SK-N-SH treated with all-trans-retinoic acid at 6 μM for 48 hours (cell line): Measurements from ENCODE around the gene GRIA4.

ENCODE experiments used
- ARNTL ChIP-seq: fragments of 450-650 bp; formaldehyde crosslinking; IDR thresholded peaks from 2 replicates; pipeline ENCODE4 v1.5.0; 2020; ENCODE audit warnings: low read depth, mild to moderate bottlenecking, moderate library complexity, borderline replicate concordance
- CSDC2 ChIP-seq: fragments of 250-450 bp; sonication (Bioruptor Pico); IDR thresholded peaks from 2 replicates; pipeline ENCODE4 v1.5.0; 2020; ENCODE audit warnings: mild to moderate bottlenecking, moderate library complexity
- ISL1 ChIP-seq: fragments of 250-450 bp; sonication (Bioruptor Pico); IDR thresholded peaks from 2 replicates; pipeline ENCODE4 v2.1.2; 2022; ENCODE audit warnings: mild to moderate bottlenecking, moderate library complexity
- RARB ChIP-seq: fragments of 250-450 bp; sonication (Bioruptor Pico); IDR thresholded peaks from 2 replicates; pipeline ENCODE4 v1.8.0; 2021; ENCODE audit warnings: mild to moderate bottlenecking, moderate library complexity
- ZFP3 ChIP-seq: fragments of 250-450 bp; sonication (Bioruptor Pico); IDR thresholded peaks from 2 replicates; pipeline ENCODE4 v1.5.0; 2020; ENCODE audit warnings: mild to moderate bottlenecking, moderate library complexity
- ZNF8 ChIP-seq: fragments of 450-650 bp; formaldehyde crosslinking; IDR thresholded peaks from 2 replicates; pipeline ENCODE4 v1.5.0; 2020; ENCODE audit warnings: mild to moderate bottlenecking, moderate library complexity
- TF ChIP-seq, protein P1 (sequence below): fragments of 250-450 bp; sonication (Bioruptor Pico); IDR thresholded peaks from 2 replicates; pipeline ENCODE4 v1.8.0; 2020; ENCODE audit warnings: mild to moderate bottlenecking, moderate library complexity, borderline replicate concordance
- TF ChIP-seq, protein P2 (sequence below): fragments of 250-450 bp; sonication (Bioruptor Pico); IDR thresholded peaks from 2 replicates; pipeline ENCODE4 v1.5.1; 2020; ENCODE audit warnings: low read depth, mild to moderate bottlenecking, moderate library complexity
- TF ChIP-seq, protein P3 (sequence below): fragments of 250-450 bp; sonication (Bioruptor Pico); IDR thresholded peaks from 2 replicates; pipeline ENCODE4 v1.8.0; 2021; ENCODE audit warnings: low read depth, mild to moderate bottlenecking, moderate library complexity, borderline replicate concordance

DNA sequence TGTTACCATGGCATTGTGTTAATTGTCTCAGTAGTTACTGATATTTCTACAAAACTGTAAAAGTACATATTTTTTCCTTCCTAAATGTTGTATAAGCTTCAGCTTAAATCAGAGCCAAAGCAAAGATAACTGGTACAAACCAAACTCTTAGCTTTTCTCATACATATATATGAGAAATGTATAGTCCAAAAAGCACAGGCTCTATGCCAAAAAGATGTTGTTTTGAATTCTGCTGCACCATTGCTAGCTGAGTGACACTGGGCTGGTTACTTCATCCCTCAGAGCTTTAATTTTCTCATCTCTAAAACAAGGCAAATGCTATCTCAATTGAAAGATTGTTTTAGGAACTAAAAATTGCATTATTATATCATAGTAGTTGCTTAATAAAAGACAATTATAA lies 6.7 kb upstream of the GRIA4 start:
- no peak for TF ChIP-seq ARNTL (CRISPR knock-in tag)
- TF ChIP-seq ISL1, result no peak
- TF ChIP-seq, protein P1, sequence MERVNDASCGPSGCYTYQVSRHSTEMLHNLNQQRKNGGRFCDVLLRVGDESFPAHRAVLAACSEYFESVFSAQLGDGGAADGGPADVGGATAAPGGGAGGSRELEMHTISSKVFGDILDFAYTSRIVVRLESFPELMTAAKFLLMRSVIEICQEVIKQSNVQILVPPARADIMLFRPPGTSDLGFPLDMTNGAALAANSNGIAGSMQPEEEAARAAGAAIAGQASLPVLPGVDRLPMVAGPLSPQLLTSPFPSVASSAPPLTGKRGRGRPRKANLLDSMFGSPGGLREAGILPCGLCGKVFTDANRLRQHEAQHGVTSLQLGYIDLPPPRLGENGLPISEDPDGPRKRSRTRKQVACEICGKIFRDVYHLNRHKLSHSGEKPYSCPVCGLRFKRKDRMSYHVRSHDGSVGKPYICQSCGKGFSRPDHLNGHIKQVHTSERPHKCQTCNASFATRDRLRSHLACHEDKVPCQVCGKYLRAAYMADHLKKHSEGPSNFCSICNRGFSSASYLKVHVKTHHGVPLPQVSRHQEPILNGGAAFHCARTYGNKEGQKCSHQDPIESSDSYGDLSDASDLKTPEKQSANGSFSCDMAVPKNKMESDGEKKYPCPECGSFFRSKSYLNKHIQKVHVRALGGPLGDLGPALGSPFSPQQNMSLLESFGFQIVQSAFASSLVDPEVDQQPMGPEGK (CRISPR knock-in tag), result no peak
- no peak for TF ChIP-seq ZFP3 (CRISPR knock-in tag)
- no peak for TF ChIP-seq ZNF8 (CRISPR knock-in tag)
- TF ChIP-seq, protein P2, sequence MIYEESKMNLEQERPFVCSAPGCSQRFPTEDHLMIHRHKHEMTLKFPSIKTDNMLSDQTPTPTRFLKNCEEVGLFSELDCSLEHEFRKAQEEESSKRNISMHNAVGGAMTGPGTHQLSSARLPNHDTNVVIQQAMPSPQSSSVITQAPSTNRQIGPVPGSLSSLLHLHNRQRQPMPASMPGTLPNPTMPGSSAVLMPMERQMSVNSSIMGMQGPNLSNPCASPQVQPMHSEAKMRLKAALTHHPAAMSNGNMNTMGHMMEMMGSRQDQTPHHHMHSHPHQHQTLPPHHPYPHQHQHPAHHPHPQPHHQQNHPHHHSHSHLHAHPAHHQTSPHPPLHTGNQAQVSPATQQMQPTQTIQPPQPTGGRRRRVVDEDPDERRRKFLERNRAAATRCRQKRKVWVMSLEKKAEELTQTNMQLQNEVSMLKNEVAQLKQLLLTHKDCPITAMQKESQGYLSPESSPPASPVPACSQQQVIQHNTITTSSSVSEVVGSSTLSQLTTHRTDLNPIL, result no peak
- TF ChIP-seq RARB (CRISPR knock-in tag), result no peak
- TF ChIP-seq, protein P3, sequence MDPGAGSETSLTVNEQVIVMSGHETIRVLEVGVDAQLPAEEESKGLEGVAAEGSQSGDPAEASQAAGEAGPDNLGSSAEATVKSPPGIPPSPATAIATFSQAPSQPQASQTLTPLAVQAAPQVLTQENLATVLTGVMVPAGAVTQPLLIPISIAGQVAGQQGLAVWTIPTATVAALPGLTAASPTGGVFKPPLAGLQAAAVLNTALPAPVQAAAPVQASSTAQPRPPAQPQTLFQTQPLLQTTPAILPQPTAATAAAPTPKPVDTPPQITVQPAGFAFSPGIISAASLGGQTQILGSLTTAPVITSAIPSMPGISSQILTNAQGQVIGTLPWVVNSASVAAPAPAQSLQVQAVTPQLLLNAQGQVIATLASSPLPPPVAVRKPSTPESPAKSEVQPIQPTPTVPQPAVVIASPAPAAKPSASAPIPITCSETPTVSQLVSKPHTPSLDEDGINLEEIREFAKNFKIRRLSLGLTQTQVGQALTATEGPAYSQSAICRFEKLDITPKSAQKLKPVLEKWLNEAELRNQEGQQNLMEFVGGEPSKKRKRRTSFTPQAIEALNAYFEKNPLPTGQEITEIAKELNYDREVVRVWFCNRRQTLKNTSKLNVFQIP, result no peak
- TF ChIP-seq CSDC2 (CRISPR knock-in tag), result no peak
